Measurements from ENCODE around the gene AMOTL2. TPM values are rescaled to one million over a fixed set of nuclear protein-coding genes. Genes with fewer than 3 reads are reported as not detected.

The AMOTL2 gene
- 113 and 198 TPM in 2 replicates for total RNA-seq

DNA sequence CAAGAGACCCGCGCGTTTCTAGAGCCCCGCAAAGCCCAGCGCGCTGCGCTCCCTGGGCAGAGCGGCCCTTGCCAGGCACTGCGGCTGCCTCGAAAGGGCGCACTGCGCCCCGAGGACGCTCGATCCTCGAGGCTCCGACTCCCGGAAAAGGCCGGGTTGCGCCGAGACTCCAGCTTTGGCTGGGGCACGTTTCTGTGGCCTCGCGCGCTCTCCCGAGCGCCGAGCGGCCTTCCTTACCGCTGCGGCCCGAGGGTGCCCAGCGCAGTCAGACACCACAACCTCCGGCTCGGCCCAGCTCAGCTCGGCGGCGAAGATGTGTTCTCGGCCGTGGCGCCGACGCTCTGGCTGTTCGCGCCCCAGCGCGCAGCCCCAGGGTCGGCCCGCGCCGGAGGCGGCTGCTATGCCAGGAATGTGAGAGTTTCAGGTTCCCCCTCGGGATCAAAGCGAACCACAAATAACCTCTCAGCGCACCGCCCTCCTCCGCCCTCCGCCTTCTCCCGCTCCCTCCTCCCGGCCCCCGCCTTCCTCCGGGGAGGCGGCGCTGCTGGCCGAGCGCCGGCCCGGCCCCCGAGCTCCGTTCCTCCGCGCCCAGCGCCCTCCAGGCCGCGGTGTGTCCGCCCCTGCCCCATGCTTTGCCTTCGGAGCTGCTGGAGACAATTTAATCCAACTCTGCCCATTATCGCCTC lies at the start of gene AMOTL2:
Gene AMOTL2 (minus strand): TSS at position 343 of the 686 bp plus-strand sequence. CDS start 3,014 bp downstream, outside the sequence.

Other genes with a start within 250 kb of the AMOTL2 start
- 39.4 and 46.9 TPM in 2 replicates for gene RYK, start 123.6 kb downstream of the AMOTL2 start, total RNA-seq
- gene ANAPC13, start 111.5 kb upstream of the AMOTL2 start, total RNA-seq = 41.6 and 48.0 TPM in 2 replicates
- 7.3 and 96.8 TPM in 2 replicates for gene CEP63, start 111.6 kb upstream of the AMOTL2 start, total RNA-seq